HFFc6 (cell line): ENCODE data around the gene C4orf51. TPM values are rescaled to one million over a fixed set of nuclear protein-coding genes. Genes with fewer than 3 reads are reported as not detected.
A peak's percentile ranks its signal among the peaks of the same experiment; 100 is the strongest.

Experiments used
- DNase-seq: peaks from one replicate; pipeline ENCODE4 v3.0.0-alpha.2; 2018
- H3K27ac Mint-ChIP-seq: 2 replicates; pipeline ENCODE4 v1.8.0; 2020; ENCODE audit warnings: mild to moderate bottlenecking, mixed read lengths
- H3K27me3 Mint-ChIP-seq: 2 replicates; pipeline ENCODE4 v1.8.0; 2021; ENCODE audit warnings: mild to moderate bottlenecking, moderate library complexity, mixed read lengths; ENCODE audit not compliant: insufficient read depth
- H3K36me3 Mint-ChIP-seq: 2 replicates; pipeline ENCODE4 v1.8.0; 2021; ENCODE audit warnings: low read depth, mixed read lengths
- H3K4me1 Mint-ChIP-seq: 2 replicates; pipeline ENCODE4 v1.8.0; 2020; ENCODE audit warnings: low read depth, mixed read lengths
- H3K4me3 Mint-ChIP-seq: 2 replicates; pipeline ENCODE4 v1.8.0; 2020; ENCODE audit warnings: mild to moderate bottlenecking, moderate library complexity, mixed read lengths
- H3K9me3 Mint-ChIP-seq: 2 replicates; pipeline ENCODE4 v1.8.0; 2020; ENCODE audit warnings: mild to moderate bottlenecking, mixed read lengths
- total RNA-seq, 6 experiments: library from RNA; stranded (reverse); fragmentation: NEBNext Ultra II Directional; extraction: Animal tissue kit (Norgen Biotek cat#: 25700); gene quantifications; 2 replicates in 1 of 6; 3 replicates in 5 of 6; pipeline ENCODE4 v1.2.3, GENCODE V29; 2021
- TF ChIP-seq, protein P1 (sequence below): fragments of 200-600 bp; sonication (generic); IDR thresholded peaks from 2 replicates; pipeline ENCODE4 v1.5.0; 2021; ENCODE audit warnings: antibody characterized with exemption, mild to moderate bottlenecking

The C4orf51 gene
- total RNA-seq, 6 experiments from 2014 or later: not detected

DNA sequence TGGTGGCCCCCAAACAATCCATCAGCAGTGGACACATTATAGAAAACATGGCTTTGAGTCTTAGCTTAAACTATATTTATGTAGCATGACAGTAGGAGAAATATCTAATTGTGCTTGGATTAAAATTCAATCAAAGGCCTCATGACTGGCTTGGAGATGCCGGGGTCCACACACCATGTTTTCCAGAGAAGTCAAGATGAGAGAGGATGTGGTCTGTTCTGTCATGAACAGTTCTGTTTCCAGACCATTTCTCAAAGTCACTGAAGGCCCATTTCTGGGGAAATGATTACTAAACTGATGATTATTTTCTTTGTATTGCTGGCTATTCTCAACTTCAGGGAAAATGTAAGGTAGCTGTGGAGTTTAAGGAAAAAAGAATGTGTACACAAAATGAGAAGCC is 76.3 kb downstream of the C4orf51 start:
- Mint-ChIP-seq H3K27ac (peak overlapping the region; percentile 5; the same call in 1 of the 2 replicates), H3K4me1 (peaks cover 9% of the 10 kb centered on the region; the same call in 1 of the 2 replicates), H3K4me3 (no peak overlapping the region), H3K36me3 (peaks cover 23% of the 10 kb centered on the region), H3K9me3 (no peaks in the 10 kb centered on the region), H3K27me3 (no peaks in the 10 kb centered on the region)
- no peak for DNase-seq
- TF ChIP-seq, protein P1, sequence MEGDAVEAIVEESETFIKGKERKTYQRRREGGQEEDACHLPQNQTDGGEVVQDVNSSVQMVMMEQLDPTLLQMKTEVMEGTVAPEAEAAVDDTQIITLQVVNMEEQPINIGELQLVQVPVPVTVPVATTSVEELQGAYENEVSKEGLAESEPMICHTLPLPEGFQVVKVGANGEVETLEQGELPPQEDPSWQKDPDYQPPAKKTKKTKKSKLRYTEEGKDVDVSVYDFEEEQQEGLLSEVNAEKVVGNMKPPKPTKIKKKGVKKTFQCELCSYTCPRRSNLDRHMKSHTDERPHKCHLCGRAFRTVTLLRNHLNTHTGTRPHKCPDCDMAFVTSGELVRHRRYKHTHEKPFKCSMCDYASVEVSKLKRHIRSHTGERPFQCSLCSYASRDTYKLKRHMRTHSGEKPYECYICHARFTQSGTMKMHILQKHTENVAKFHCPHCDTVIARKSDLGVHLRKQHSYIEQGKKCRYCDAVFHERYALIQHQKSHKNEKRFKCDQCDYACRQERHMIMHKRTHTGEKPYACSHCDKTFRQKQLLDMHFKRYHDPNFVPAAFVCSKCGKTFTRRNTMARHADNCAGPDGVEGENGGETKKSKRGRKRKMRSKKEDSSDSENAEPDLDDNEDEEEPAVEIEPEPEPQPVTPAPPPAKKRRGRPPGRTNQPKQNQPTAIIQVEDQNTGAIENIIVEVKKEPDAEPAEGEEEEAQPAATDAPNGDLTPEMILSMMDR: no peak

DNA sequence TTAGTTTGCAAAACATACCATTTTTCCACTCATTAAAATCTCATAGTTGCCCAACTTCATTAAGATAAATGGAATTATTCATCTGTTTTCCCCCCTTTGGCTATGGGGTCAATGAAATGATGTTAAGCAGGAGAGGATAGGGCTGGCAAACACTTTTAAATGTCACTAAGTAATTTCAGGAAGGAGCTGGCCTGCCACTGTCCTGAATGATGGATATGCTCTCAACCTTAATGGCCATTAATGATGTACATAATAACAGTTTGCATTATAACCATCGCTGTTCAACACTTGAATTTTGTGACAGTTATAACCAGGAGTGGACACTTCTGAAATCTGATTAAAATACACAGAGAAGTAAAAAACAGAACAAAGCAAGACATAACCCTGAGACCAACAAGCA is 77.2 kb downstream of the C4orf51 start:
- DNase-seq: no peak
- H3K9me3 Mint-ChIP-seq: no peaks in the 10 kb centered on the region
- TF ChIP-seq, protein P1: no peak
- no peaks in the 10 kb centered on the region for H3K27me3 Mint-ChIP-seq
- peaks cover 25% of the 10 kb centered on the region for H3K36me3 Mint-ChIP-seq
- H3K4me1 Mint-ChIP-seq: peaks cover 9% of the 10 kb centered on the region; the same call in 1 of the 2 replicates
- H3K4me3 Mint-ChIP-seq: no peak overlapping the region
- no peak overlapping the region for H3K27ac Mint-ChIP-seq

DNA sequence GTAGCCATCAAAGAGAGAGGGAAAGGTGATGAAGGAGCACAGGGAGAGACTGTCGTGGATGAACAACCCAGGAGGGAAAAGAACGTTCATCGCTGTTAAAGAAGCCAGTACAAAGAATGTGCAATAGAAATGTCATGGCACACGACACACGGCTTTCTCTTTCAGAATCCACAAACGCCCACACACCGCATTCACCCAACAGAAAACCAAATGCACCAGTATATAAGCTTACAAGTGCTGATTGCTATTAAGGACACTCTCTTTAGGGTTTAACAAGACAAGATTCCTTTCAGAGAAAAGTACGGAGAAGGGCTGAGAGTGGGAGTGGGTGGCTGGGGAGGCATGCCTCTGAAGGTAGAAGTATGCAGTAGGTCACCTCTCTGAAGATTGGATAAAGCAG is 80.2 kb downstream of the C4orf51 start:
- Mint-ChIP-seq H3K27me3 (peaks cover 1% of the 10 kb centered on the region; the same call in 1 of the 2 replicates), H3K4me3 (no peak overlapping the region), H3K27ac (no peak overlapping the region), H3K9me3 (no peaks in the 10 kb centered on the region), H3K36me3 (peaks cover 47% of the 10 kb centered on the region), H3K4me1 (peaks cover 10% of the 10 kb centered on the region)
- TF ChIP-seq, protein P1: no peak
- no peak for DNase-seq

DNA sequence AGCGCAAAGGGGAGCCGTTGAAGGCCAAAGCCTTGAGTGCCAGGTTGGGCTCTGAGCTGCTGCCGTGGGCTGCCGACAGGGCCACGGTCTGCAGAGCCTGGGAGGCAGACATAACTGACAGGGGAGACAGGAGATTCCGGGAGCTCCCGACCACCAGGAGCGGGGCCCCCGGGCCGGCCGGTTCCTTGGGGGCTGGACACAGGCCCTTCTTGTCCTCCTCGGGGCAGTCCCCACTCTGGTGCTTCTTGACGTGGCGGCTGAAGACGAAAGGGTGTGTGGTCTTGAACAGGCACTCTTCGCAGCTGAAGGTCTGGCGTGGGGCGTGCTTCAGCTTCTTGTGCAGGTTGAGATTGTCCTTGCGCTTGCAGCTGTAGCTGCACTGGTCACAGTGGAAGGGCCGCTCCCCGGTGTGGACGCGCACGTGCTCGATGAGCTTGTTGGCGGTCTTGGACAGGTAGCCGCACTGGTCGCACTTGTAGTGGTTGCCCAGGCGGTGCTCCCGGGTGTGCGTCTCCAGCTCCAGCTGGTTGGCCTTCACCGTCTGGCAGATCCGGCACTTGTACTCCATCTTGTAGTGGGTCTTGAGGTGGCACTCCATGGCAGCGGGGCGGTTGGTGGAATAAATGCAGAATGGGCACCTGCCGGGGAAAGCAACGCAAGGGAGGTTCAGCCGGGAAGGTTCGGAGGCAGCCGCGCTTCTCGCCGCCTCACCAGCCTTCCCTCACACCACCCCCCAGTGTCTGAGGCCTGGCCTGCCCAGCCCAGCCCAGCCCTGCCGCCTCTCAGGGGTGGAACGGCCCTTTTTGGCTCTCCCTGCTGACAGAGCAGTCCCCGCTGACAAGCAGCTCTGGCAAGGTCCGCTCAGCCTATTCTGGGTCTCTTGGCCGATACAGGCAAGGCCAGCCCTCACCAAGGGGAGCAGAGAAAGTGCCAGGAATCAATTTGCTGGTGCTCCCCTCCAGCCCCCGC is 81.3 kb downstream of the C4orf51 start:
- no peak overlapping the region for H3K4me3 Mint-ChIP-seq
- H3K27ac Mint-ChIP-seq: no peak overlapping the region
- no peak for DNase-seq
- peaks cover 12% of the 10 kb centered on the region for H3K4me1 Mint-ChIP-seq
- H3K36me3 Mint-ChIP-seq: peaks cover 58% of the 10 kb centered on the region
- TF ChIP-seq, protein P1: no peak
- no peaks in the 10 kb centered on the region for H3K9me3 Mint-ChIP-seq
- peaks cover 1% of the 10 kb centered on the region; the same call in 1 of the 2 replicates for H3K27me3 Mint-ChIP-seq

DNA sequence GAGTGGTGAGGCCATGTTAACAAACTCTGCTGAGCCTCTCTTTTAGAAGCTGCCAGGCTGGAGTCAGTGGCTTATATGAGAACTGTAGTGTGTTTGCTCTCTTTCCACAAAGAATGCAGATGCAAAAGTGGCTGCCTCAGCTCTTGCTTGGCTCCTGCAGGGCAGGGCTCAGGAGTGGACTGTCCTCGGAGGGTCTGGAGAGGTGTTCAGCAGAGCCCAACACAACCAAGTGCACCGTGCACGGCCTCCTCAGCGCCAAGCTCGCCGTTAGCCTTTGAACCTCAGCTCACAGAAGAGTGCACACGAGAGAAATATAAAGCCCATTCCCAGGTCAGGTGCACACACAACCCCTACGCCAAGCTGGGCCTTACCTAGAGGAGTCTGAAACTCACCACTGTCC is 82.8 kb downstream of the C4orf51 start:
- H3K27ac Mint-ChIP-seq: no peak overlapping the region
- H3K9me3 Mint-ChIP-seq: no peaks in the 10 kb centered on the region
- H3K36me3 Mint-ChIP-seq: peaks cover 72% of the 10 kb centered on the region
- H3K4me1 Mint-ChIP-seq: peaks cover 9% of the 10 kb centered on the region
- H3K27me3 Mint-ChIP-seq: peaks cover 1% of the 10 kb centered on the region; the same call in 1 of the 2 replicates
- TF ChIP-seq, protein P1: no peak
- no peak overlapping the region for H3K4me3 Mint-ChIP-seq
- no peak for DNase-seq
